ENCODE measurements around the gene LIN28B.

- TF ChIP-seq CTCF (tag by site-specific recombination; IDR thresholded peaks at IDR 0.05) = no peak
- no peak for TF ChIP-seq ZNF501 (tag by site-specific recombination; IDR thresholded peaks at IDR 0.05)
- TF ChIP-seq ZBTB21 (tag by site-specific recombination; IDR thresholded peaks at IDR 0.05) = no peak
- TF ChIP-seq OVOL3 (tag by site-specific recombination; IDR thresholded peaks at IDR 0.05) = no peak
- no peak for TF ChIP-seq ZNF23 (tag by site-specific recombination; IDR thresholded peaks at IDR 0.05; ENCODE audit: borderline replicate concordance)
- TF ChIP-seq REPIN1 (tag by site-specific recombination; IDR thresholded peaks at IDR 0.05; ENCODE audit: low read depth) = no peak
- no peak for TF ChIP-seq GLI4 (tag by site-specific recombination; IDR thresholded peaks at IDR 0.05)
- TF ChIP-seq ZBTB17 (tag by site-specific recombination; IDR thresholded peaks at IDR 0.05) = no peak
- TF ChIP-seq ZNF416 (tag by site-specific recombination; IDR thresholded peaks at IDR 0.05) = no peak
- TF ChIP-seq ZBTB49 (tag by site-specific recombination; IDR thresholded peaks at IDR 0.05; ENCODE audit: low read depth) = no peak
- TF ChIP-seq ZNF548 (tag by site-specific recombination; IDR thresholded peaks at IDR 0.05) = no peak
- TF ChIP-seq ZNF350 (tag by site-specific recombination; IDR thresholded peaks at IDR 0.05) = no peak
- no peak for TF ChIP-seq ZNF747 (tag by site-specific recombination; IDR thresholded peaks at IDR 0.05)
- TF ChIP-seq ZNF274 (IDR thresholded peaks at IDR 0.05; ENCODE audit: low read length) = no peak
- no peak for TF ChIP-seq ZNF274 (tag by site-specific recombination; IDR thresholded peaks at IDR 0.05; ENCODE audit: borderline replicate concordance)
Observed at GRCh38 chr6:105122717-105123116, 165.8 kb downstream of the LIN28B start.

Data from HEK293 (cell line).